Measurements from ENCODE around the gene ESD. TPM values are rescaled to one million over a fixed set of nuclear protein-coding genes. Genes with fewer than 3 reads are reported as not detected.

The ESD gene
- total RNA-seq, 6 experiments from 2014 or later: 69.8 to 90.6 (median 85.4) TPM

- H3K27ac ChIP-seq: no peak overlapping the region
- H3K9me3 ChIP-seq: no peaks in the 10 kb centered on the region
- no peak for TF ChIP-seq POLR2A (IDR thresholded peaks at IDR 0.05)
- TF ChIP-seq, protein P1, sequence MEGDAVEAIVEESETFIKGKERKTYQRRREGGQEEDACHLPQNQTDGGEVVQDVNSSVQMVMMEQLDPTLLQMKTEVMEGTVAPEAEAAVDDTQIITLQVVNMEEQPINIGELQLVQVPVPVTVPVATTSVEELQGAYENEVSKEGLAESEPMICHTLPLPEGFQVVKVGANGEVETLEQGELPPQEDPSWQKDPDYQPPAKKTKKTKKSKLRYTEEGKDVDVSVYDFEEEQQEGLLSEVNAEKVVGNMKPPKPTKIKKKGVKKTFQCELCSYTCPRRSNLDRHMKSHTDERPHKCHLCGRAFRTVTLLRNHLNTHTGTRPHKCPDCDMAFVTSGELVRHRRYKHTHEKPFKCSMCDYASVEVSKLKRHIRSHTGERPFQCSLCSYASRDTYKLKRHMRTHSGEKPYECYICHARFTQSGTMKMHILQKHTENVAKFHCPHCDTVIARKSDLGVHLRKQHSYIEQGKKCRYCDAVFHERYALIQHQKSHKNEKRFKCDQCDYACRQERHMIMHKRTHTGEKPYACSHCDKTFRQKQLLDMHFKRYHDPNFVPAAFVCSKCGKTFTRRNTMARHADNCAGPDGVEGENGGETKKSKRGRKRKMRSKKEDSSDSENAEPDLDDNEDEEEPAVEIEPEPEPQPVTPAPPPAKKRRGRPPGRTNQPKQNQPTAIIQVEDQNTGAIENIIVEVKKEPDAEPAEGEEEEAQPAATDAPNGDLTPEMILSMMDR (IDR thresholded peaks at IDR 0.05): no peak
- no peak for DNase-seq
- H3K36me3 ChIP-seq: peaks cover 0 to 8% (median 2%) of the 10 kb centered on the region in 4 donors
- H3K4me1 ChIP-seq: no peaks in the 10 kb centered on the region
- 95% methylated on average over 4 of the region's 4 CpGs for WGBS (ENCODE audit: insufficient coverage, low coverage, low lambda C conversion rate, missing lambda C conversion rate)
- H3K27me3 ChIP-seq: no peaks in the 10 kb centered on the region
- intact Hi-C loops (cut with DNase I): no loop called here
- no peak for ATAC-seq
- no peak overlapping the region for H3K4me3 ChIP-seq
Measured at GRCh38 chr13:46745062-46745461, 51.9 kb downstream of the ESD start.

DNA sequence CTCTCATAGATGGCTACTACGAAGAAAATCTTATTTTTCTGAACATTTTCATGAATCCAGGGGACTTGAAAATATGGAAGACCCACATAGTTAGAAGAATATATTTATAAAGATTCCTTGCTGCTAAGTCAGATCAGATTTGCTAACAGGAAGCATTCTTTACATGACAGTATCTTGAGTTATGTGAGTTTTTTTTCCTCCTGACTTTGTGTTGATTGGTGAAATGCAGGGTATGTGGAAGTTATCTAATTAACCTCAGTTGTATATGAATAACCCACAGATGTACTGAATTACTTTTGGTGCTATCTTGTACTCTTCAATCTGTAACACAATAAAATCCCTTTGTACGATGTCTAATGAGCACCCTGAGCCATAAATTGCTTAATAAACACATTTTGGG is 53.8 kb downstream of the ESD start:
- TF ChIP-seq, protein P1 (IDR thresholded peaks at IDR 0.05): no peak
- no peak for TF ChIP-seq POLR2A (IDR thresholded peaks at IDR 0.05)
- Histone ChIP-seq H3K9me3 (no peaks in the 10 kb centered on the region), H3K4me1 (no peaks in the 10 kb centered on the region), H3K4me3 (no peak overlapping the region), H3K36me3 (peaks cover 0 to 8% (median 0%) of the 10 kb centered on the region in 4 donors), H3K27ac (no peak overlapping the region), H3K27me3 (no peaks in the 10 kb centered on the region)
- ATAC-seq: no peak
- no peak for DNase-seq
- WGBS (ENCODE audit: insufficient coverage, low coverage, low lambda C conversion rate, missing lambda C conversion rate): 91% methylated on average over 2 of the region's 2 CpGs
- intact Hi-C loops (cut with DNase I): no loop called here

DNA sequence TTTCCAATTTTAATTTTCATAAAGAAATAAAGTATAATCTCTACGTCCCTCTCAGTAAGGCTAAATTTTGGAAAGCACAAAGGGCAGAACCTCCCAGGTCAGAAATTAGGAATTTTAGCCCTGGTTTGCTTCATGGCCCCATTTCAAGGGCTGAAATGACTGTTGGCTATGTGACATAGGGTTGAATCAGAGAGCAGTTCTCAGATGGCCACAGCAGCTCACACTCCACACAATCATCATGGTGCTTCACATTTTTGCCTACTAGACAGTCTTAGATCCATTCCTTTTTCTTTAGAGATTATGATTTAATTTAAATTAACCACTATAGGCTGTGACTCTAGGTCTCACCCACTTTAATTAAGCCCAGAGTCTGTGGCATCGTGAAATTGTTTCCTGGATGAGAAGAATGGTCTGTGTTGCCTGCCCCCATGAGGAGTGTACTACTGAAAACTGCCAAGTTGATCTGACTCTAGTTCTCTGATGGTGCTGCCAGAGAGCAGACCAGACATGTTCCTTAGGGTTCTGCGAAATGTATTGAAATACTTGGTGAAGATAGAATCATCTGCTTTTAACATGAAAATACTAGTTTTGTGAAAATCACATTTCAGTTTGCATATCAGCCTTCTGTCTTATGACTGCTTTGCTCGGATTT is 57.4 kb downstream of the ESD start:
- WGBS (ENCODE audit: insufficient coverage, low coverage, low lambda C conversion rate, missing lambda C conversion rate): 90% methylated on average over 4 of the region's 4 CpGs
- ATAC-seq (no peak), DNase-seq (no peak)
- no peak for TF ChIP-seq POLR2A (IDR thresholded peaks at IDR 0.05)
- TF ChIP-seq, protein P1 (IDR thresholded peaks at IDR 0.05): no peak
- H3K27me3 ChIP-seq: no peaks in the 10 kb centered on the region
- no peaks in the 10 kb centered on the region for H3K4me1 ChIP-seq
- peaks cover 0 to 16% (median 2%) of the 10 kb centered on the region in 4 donors for H3K36me3 ChIP-seq
- no peaks in the 10 kb centered on the region for H3K9me3 ChIP-seq
- intact Hi-C loops (cut with DNase I): no loop called here
- no peak overlapping the region for H3K27ac ChIP-seq
- H3K4me3 ChIP-seq: no peak overlapping the region

- DNase-seq (no peak), ATAC-seq (no peak)
- no peaks in the 10 kb centered on the region for H3K9me3 ChIP-seq
- TF ChIP-seq, protein P1 (IDR thresholded peaks at IDR 0.05): no peak
- no peak for TF ChIP-seq POLR2A (IDR thresholded peaks at IDR 0.05)
- 90% methylated on average over 1 of the region's 1 CpG for WGBS (ENCODE audit: insufficient coverage, low coverage, low lambda C conversion rate, missing lambda C conversion rate)
- H3K27ac ChIP-seq: no peak overlapping the region
- intact Hi-C loops (cut with DNase I): no loop called here
- H3K4me1 ChIP-seq: no peaks in the 10 kb centered on the region
- H3K27me3 ChIP-seq: no peaks in the 10 kb centered on the region
- H3K4me3 ChIP-seq: no peak overlapping the region
- H3K36me3 ChIP-seq: peaks cover 0 to 22% (median 2%) of the 10 kb centered on the region in 4 donors
Measured at GRCh38 chr13:46738766-46739165, 58.2 kb downstream of the ESD start.
